Epithelial cell of proximal tubule (primary cell): Measurements from ENCODE around the gene PRRX2. TPM values are rescaled to one million over a fixed set of nuclear protein-coding genes. Genes with fewer than 3 reads are reported as not detected.

Experiments used
- DNase-seq: peaks from one replicate; pipeline ENCODE4 v3.0.0-alpha.2; 2011; ENCODE audit warnings: low read depth
- H3K4me3 ChIP-seq: 2 replicates; pipeline ENCODE4 v1.5.1; 2011; ENCODE audit warnings: low read depth, mild to moderate bottlenecking, low read length
- total RNA-seq: library from RNA; depleted of rRNA; stranded (reverse); fragments of >200 nt; gene quantifications from 2 replicates; pipeline ENCODE4 v1.2.3, GENCODE V29; 2015
- TF ChIP-seq, protein P1 (sequence below): conservative IDR thresholded peaks from 2 replicates; pipeline ENCODE4 v1.5.1; 2012; ENCODE audit warnings: low read depth, mild to moderate bottlenecking, low read length

Gene PRRX2
- total RNA-seq, 1 donor from 2014 or later: 0.17 TPM

DNA sequence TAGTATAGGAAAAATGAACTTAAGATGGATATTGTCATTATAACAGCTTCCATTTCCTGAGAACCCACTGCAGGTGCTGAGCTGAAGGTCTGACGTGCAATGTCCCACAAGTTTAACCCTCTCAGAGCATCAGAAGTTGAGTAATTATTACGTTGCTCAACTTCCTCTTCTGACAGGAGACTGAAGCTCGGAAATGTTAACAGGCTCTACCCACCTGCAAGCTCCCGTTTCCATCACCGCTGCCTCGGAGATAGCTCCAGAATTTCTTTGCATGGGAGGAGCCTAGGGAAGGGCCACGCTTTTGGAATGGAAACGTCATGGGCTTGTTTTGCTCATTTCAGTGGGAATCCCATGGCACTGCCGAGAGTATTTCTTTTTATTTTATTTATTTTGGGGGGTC is 40.5 kb upstream of the PRRX2 start:
- DNase-seq: no peak
- H3K4me3 ChIP-seq: no peak overlapping the region
- TF ChIP-seq, protein P1, sequence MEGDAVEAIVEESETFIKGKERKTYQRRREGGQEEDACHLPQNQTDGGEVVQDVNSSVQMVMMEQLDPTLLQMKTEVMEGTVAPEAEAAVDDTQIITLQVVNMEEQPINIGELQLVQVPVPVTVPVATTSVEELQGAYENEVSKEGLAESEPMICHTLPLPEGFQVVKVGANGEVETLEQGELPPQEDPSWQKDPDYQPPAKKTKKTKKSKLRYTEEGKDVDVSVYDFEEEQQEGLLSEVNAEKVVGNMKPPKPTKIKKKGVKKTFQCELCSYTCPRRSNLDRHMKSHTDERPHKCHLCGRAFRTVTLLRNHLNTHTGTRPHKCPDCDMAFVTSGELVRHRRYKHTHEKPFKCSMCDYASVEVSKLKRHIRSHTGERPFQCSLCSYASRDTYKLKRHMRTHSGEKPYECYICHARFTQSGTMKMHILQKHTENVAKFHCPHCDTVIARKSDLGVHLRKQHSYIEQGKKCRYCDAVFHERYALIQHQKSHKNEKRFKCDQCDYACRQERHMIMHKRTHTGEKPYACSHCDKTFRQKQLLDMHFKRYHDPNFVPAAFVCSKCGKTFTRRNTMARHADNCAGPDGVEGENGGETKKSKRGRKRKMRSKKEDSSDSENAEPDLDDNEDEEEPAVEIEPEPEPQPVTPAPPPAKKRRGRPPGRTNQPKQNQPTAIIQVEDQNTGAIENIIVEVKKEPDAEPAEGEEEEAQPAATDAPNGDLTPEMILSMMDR: no peak

DNA sequence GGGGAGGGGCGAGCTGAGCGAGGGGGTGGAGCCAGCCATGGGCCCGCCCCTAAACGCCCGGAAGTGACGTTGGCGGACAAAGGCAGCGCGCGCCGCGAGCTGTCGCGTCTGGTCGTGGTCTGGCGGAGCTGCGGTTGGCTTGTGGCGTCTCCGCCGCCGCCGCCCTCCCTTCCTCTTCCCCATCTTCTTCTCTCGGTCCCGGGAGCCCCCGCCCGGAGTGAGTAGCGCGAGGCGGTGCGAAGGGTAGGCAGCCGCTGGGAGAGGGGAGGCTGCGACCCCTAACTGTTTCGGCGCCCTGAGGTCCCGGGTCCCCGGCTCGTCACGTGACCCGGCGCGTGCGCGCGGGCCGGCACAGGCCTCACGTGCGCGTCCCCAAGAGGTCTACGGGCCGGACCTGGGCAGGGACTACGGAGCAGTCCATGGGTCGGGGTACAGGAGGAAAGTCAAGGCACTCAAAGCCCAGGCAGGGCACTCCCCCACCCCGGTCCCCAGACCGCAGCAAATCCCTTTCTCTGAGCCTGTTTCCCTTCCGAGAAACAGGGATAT is 39.3 kb upstream of the PRRX2 start, which contains the start of gene NTMT1:
TSS of gene NTMT1 (plus strand) at position 85 of the 546 bp plus-strand sequence. CDS start 6,541 bp downstream, outside the sequence.
- TF ChIP-seq, protein P1: no peak
- no peak for DNase-seq
- peak within 1 kb of the TSS; percentile 99 for H3K4me3 ChIP-seq

- TF ChIP-seq, protein P1: no peak
- peak overlapping the region; percentile 99 for H3K4me3 ChIP-seq
- no peak for DNase-seq
Measured at GRCh38 chr9:129626625-129627284, 38.7 kb upstream of the PRRX2 start.

GRCh38 chr9:129627556-129628440 is 37.6 kb upstream of the PRRX2 start:
- TF ChIP-seq, protein P1: no peak
- peak overlapping the region; percentile 99 for H3K4me3 ChIP-seq
- no peak for DNase-seq

- no peak for DNase-seq
- H3K4me3 ChIP-seq: no peak overlapping the region
- TF ChIP-seq, protein P1: no peak
Measured at GRCh38 chr9:129628709-129629108, 36.7 kb upstream of the PRRX2 start.

DNA sequence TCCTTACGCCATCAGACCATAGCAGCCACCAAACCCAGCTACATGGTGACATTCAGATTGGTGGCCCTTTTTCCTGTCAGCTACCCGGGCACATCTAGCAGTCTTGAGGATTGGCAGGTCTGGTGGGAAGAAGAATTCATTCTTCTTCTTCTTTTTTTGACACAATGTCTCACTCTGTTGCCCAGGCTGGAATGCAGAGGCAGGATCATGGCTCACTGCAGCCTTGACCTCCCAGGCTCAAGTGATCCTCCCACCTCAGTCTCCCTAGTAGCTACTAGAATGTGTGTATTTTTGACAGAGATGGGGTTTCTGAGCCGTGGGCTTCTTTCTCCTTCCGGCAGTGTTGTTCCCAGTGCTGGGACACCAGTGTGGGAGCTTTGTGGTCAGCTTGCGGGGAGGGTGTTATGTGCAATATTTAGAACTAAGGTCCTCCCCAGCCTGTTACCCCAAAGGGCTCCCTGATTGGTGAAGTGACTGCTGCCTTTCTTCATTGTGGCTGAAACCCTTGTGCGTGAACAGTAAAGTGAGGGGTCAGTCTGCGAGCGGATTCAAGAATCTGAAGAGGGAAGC is 36.1 kb upstream of the PRRX2 start:
- TF ChIP-seq, protein P1: no peak
- no peak for DNase-seq
- H3K4me3 ChIP-seq: no peak overlapping the region
